Smooth muscle cell (in vitro differentiated cells): ENCODE data around the gene TMEM30A. TPM values are rescaled to one million over a fixed set of nuclear protein-coding genes. Genes with fewer than 3 reads are reported as not detected.

Experiments used
- DNase-seq: peaks from one replicate; lab custom pipeline; 2025; ENCODE audit not compliant: unreplicated experiment; lab: John Stamatoyannopoulos, UW
- H2AFZ ChIP-seq: fragments of 200-600 bp; sonication (generic); 2 replicates; pipeline ENCODE4 v1.6.0; 2016; ENCODE audit warnings: antibody characterized with exemption, low read depth, mild to moderate bottlenecking
- H3F3A ChIP-seq: fragments of 200-600 bp; sonication (generic); 2 replicates; pipeline ENCODE4 v1.6.0; 2017; ENCODE audit warnings: antibody characterized with exemption, low read depth
- H3K27ac ChIP-seq: fragments of 200-600 bp; sonication (generic); 2 replicates; pipeline ENCODE4 v1.5.1; 2016; ENCODE audit warnings: low read depth, mild to moderate bottlenecking
- H3K27me3 ChIP-seq: fragments of 200-600 bp; sonication (generic); 2 replicates; pipeline ENCODE4 v1.6.1; 2016; ENCODE audit warnings: low read depth, mild to moderate bottlenecking
- H3K36me3 ChIP-seq: fragments of 200-600 bp; sonication (generic); 2 replicates; pipeline ENCODE4 v1.5.1; 2016; ENCODE audit warnings: low read depth
- H3K4me1 ChIP-seq: fragments of 200-600 bp; sonication (generic); 2 replicates; pipeline ENCODE4 v1.5.1; 2016; ENCODE audit warnings: low read depth
- H3K4me2 ChIP-seq: fragments of 200-600 bp; sonication (generic); 2 replicates; pipeline ENCODE4 v1.6.0; 2016; ENCODE audit warnings: mild to moderate bottlenecking
- H3K4me3 ChIP-seq: fragments of 200-600 bp; sonication (generic); 2 replicates; pipeline ENCODE4 v1.5.1; 2016; ENCODE audit warnings: mild to moderate bottlenecking
- H3K79me2 ChIP-seq: fragments of 200-600 bp; sonication (generic); 2 replicates; pipeline ENCODE4 v1.6.0; 2016; ENCODE audit warnings: low read depth, mild to moderate bottlenecking
- H3K9ac ChIP-seq: fragments of 200-600 bp; sonication (generic); 2 replicates; pipeline ENCODE4 v1.6.0; 2016; ENCODE audit warnings: low read depth
- H3K9me3 ChIP-seq: fragments of 200-600 bp; sonication (generic); replicated peaks from 2 replicates; pipeline ENCODE4 v1.5.1; 2016; ENCODE audit warnings: low read depth
- H4K20me1 ChIP-seq: fragments of 200-600 bp; sonication (generic); 2 replicates; pipeline ENCODE4 v1.6.0; 2016; ENCODE audit warnings: low read depth
- WGBS: methylation state at CpG from one replicate; pipeline ENCODE4 v1.1.7; 2016; ENCODE audit warnings: low lambda C conversion rate; 5-methylcytosine and 5-hydroxymethylcytosine counted together
- polyA plus RNA-seq: library from polyadenylated mRNA; unstranded; fragments of >200 nt; fragmentation: Nextera tagmentation; extraction: Ambion mirVana; gene quantifications from 2 replicates; pipeline ENCODE4 v1.2.1, GENCODE V29; 2016
- total RNA-seq: library from RNA; depleted of rRNA; stranded (reverse); fragments of >200 nt; gene quantifications from 2 replicates; pipeline ENCODE4 v1.2.3, GENCODE V29; 2014
- TF ChIP-seq, protein P1 (sequence below): fragments of 200-600 bp; sonication (generic); IDR thresholded peaks from 2 replicates; pipeline ENCODE4 v1.5.1; 2017; ENCODE audit warnings: borderline replicate concordance, mild to moderate bottlenecking, antibody characterized with exemption; ENCODE audit not compliant: insufficient read depth, poor library complexity, severe bottlenecking

Gene TMEM30A
- total and polyA plus RNA-seq, 2 experiments from 2014 or later, result 110 to 230 TPM

GRCh38 chr6:75329703-75330102 is 45.1 kb upstream of the TMEM30A start:
- DNase-seq, result no peak
- Histone ChIP-seq H3F3A (no peaks in the 10 kb centered on the region), H3K36me3 (no peaks in the 10 kb centered on the region), H3K9ac (no peak overlapping the region), H3K27me3 (no peaks in the 10 kb centered on the region), H3K4me1 (peaks cover 45% of the 10 kb centered on the region), H3K4me2 (no peak overlapping the region), H3K27ac (no peak overlapping the region), H3K9me3 (no peaks in the 10 kb centered on the region), H2AFZ (no peak overlapping the region), H4K20me1 (no peaks in the 10 kb centered on the region), H3K79me2 (no peaks in the 10 kb centered on the region), H3K4me3 (no peak overlapping the region)
- TF ChIP-seq, protein P1, sequence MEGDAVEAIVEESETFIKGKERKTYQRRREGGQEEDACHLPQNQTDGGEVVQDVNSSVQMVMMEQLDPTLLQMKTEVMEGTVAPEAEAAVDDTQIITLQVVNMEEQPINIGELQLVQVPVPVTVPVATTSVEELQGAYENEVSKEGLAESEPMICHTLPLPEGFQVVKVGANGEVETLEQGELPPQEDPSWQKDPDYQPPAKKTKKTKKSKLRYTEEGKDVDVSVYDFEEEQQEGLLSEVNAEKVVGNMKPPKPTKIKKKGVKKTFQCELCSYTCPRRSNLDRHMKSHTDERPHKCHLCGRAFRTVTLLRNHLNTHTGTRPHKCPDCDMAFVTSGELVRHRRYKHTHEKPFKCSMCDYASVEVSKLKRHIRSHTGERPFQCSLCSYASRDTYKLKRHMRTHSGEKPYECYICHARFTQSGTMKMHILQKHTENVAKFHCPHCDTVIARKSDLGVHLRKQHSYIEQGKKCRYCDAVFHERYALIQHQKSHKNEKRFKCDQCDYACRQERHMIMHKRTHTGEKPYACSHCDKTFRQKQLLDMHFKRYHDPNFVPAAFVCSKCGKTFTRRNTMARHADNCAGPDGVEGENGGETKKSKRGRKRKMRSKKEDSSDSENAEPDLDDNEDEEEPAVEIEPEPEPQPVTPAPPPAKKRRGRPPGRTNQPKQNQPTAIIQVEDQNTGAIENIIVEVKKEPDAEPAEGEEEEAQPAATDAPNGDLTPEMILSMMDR, result no peak
- 100% methylated on average over 1 of the region's 1 CpG for WGBS

- Histone ChIP-seq H3K9ac (no peak overlapping the region), H3K4me2 (no peak overlapping the region), H3F3A (no peaks in the 10 kb centered on the region), H3K4me1 (peaks cover 31% of the 10 kb centered on the region), H3K9me3 (no peaks in the 10 kb centered on the region), H3K4me3 (no peak overlapping the region), H3K27ac (no peak overlapping the region), H3K79me2 (no peaks in the 10 kb centered on the region), H3K27me3 (no peaks in the 10 kb centered on the region), H3K36me3 (no peaks in the 10 kb centered on the region), H2AFZ (no peak overlapping the region), H4K20me1 (no peaks in the 10 kb centered on the region)
- WGBS, result 97% methylated on average over 1 of the region's 1 CpG
- TF ChIP-seq, protein P1, result no peak
- no peak for DNase-seq
Observed at GRCh38 chr6:75327807-75328206, 43.2 kb upstream of the TMEM30A start.

GRCh38 chr6:75326557-75327258 is 42.1 kb upstream of the TMEM30A start:
- Histone ChIP-seq H3K79me2 (no peaks in the 10 kb centered on the region), H3K4me1 (peaks cover 21% of the 10 kb centered on the region), H3K9me3 (no peaks in the 10 kb centered on the region), H3K27me3 (no peaks in the 10 kb centered on the region), H4K20me1 (no peaks in the 10 kb centered on the region), H2AFZ (no peak overlapping the region), H3K36me3 (no peaks in the 10 kb centered on the region), H3K9ac (no peak overlapping the region), H3F3A (no peaks in the 10 kb centered on the region), H3K4me2 (no peak overlapping the region), H3K27ac (no peak overlapping the region), H3K4me3 (no peak overlapping the region)
- TF ChIP-seq, protein P1, result no peak
- no peak for DNase-seq
- WGBS, result 70% methylated on average over 2 of the region's 2 CpGs

GRCh38 chr6:75318900-75319299 is 34.3 kb upstream of the TMEM30A start:
- no peaks in the 10 kb centered on the region for H3K9me3 ChIP-seq
- no peaks in the 10 kb centered on the region for H3F3A ChIP-seq
- H4K20me1 ChIP-seq, result no peaks in the 10 kb centered on the region
- H3K36me3 ChIP-seq, result no peaks in the 10 kb centered on the region
- no peak overlapping the region for H3K4me2 ChIP-seq
- no peaks in the 10 kb centered on the region for H3K4me1 ChIP-seq
- H3K27ac ChIP-seq, result no peak overlapping the region
- H2AFZ ChIP-seq, result no peak overlapping the region
- H3K27me3 ChIP-seq, result no peaks in the 10 kb centered on the region
- no peaks in the 10 kb centered on the region for H3K79me2 ChIP-seq
- DNase-seq, result no peak
- no peak overlapping the region for H3K9ac ChIP-seq
- H3K4me3 ChIP-seq, result no peak overlapping the region
- TF ChIP-seq, protein P1, result no peak
- 48% methylated on average over 2 of the region's 2 CpGs for WGBS
